Caco-2 (cell line): ENCODE results near the gene CXADR. TPM values are rescaled to one million over a fixed set of nuclear protein-coding genes. Genes with fewer than 3 reads are reported as not detected.

Experiments
- BruUV-seq: library from RNA; stranded (reverse); fragments of 400-500 nt; replicated peaks from 2 replicates; lab custom pipeline; 2021; lab: Mats Ljungman, UMichigan
- CTCF ChIA-PET: fragments of 300-600 bp; sonication (Branson Sonifier 250); formaldehyde crosslinking; loops from one replicate; lab custom pipeline; 2022; ENCODE audit warnings: antibody characterized with exemption; lab: Charles Lee
- POLR2A ChIA-PET: fragments of 300-600 bp; sonication (Branson Sonifier 250); formaldehyde crosslinking; loops from one replicate; lab custom pipeline; 2022; ENCODE audit warnings: antibody characterized with exemption; lab: Charles Lee
- DNase-seq, 2 experiments: peaks; one replicate each; pipeline versions ENCODE4 v3.0.0 to v3.0.0-alpha.2; 2020 to 2022
- H3K27me3 ChIP-seq: replicated peaks from 2 replicates; pipeline ENCODE4 v1.6.0; 2011; ENCODE audit warnings: low read length; ENCODE audit not compliant: control insufficient read depth, insufficient read depth
- H3K36me3 ChIP-seq: 2 replicates; pipeline ENCODE4 v1.5.1; 2011; ENCODE audit warnings: low read length; ENCODE audit not compliant: control insufficient read depth, insufficient read depth
- H3K4me1 ChIP-seq: fragments of 250-450 bp; sonication (Bioruptor Pico); 2 replicates; pipeline ENCODE4 v1.5.1; 2020; ENCODE audit warnings: mild to moderate bottlenecking
- H3K4me3 ChIP-seq: 2 replicates; pipeline ENCODE4 v1.5.1; 2011; ENCODE audit warnings: low read depth, mild to moderate bottlenecking, control low read depth, low read length
- H3K9me3 ChIP-seq: fragments of 250-450 bp; sonication (Bioruptor Pico); 2 replicates; pipeline ENCODE4 v1.5.1; 2020; ENCODE audit warnings: mild to moderate bottlenecking, moderate library complexity
- H3K27ac Mint-ChIP-seq: one replicate; pipeline ENCODE4 v1.8.0; 2022; ENCODE audit warnings: mixed read lengths; ENCODE audit not compliant: unreplicated experiment
- H3K27me3 Mint-ChIP-seq: one replicate; pipeline ENCODE4 v1.8.0; 2022; ENCODE audit warnings: mixed read lengths; ENCODE audit not compliant: insufficient read depth, unreplicated experiment
- H3K36me3 Mint-ChIP-seq: one replicate; pipeline ENCODE4 v1.8.0; 2022; ENCODE audit warnings: mild to moderate bottlenecking, mixed read lengths; ENCODE audit not compliant: insufficient read depth, unreplicated experiment
- H3K4me1 Mint-ChIP-seq: one replicate; pipeline ENCODE4 v1.8.0; 2022; ENCODE audit warnings: low read depth, mixed read lengths; ENCODE audit not compliant: unreplicated experiment
- H3K4me3 Mint-ChIP-seq: one replicate; pipeline ENCODE4 v1.8.0; 2022; ENCODE audit warnings: mild to moderate bottlenecking, moderate library complexity, mixed read lengths; ENCODE audit not compliant: unreplicated experiment
- H3K9me3 Mint-ChIP-seq: one replicate; pipeline ENCODE4 v1.8.0; 2022; ENCODE audit warnings: mixed read lengths; ENCODE audit not compliant: unreplicated experiment
- CTCF ChIP-seq, 2 experiments: fragments of 200-600 bp in 1 of 2; IDR thresholded peaks; 1 replicate in 1 of 2; 2 replicates in 1 of 2; pipeline versions ENCODE4 v1.5.1 to v1.8.0; 2011 to 2022; ENCODE audit warnings: antibody characterized with exemption in 1 of 2, control low read depth in 1 of 2, inconsistent platforms in 1 of 2, low read depth in 1 of 2, low read length in 1 of 2, mild to moderate bottlenecking in 1 of 2, moderate library complexity in 1 of 2; ENCODE audit not compliant: insufficient read depth in 1 of 2, severe bottlenecking in 1 of 2, unreplicated experiment in 1 of 2
- intact Hi-C: fragments of 100-400 bp; cut with micrococcal nuclease; formaldehyde crosslinking; loops from one replicate; pipeline ENCODE4 v1.10.0; 2022; ENCODE audit not compliant: unreplicated experiment
- total RNA-seq: library from RNA; stranded (reverse); gene quantifications from 2 replicates; pipeline ENCODE4 v1.2.3, GENCODE V29; 2022

Gene CXADR
- total RNA-seq, 1 experiment from 2014 or later, result 102 TPM

GRCh38 chr21:17550671-17551308, 37.9 kb downstream of the CXADR start:
- POLR2A ChIA-PET, result no interaction called here
- CTCF ChIA-PET, result no interaction called here
- peaks cover 92% of the 10 kb centered on the region for H3K36me3 Mint-ChIP-seq

DNA sequence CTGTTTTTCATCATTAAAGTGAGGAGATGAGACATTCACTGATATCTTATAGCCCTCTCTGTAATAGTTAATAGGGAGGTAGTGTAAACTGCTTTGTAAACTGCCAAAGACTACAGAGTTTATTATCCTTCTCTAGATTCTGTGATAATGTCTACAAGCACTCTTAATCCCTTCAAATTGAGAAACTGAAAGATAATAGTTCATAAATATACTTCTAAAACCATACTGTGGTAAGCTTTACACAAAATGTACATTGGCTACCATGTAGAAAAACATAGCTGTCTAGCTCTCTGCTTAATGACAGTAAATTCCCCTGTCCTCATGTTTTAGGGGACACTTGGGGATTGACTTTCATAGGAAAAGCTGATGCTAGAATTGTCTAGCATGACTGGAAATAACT, 39.6 kb downstream of the CXADR start:
- no peak overlapping the region for H3K4me3 Mint-ChIP-seq
- H3K36me3 ChIP-seq, result peaks cover 1% of the 10 kb centered on the region
- peaks cover 93% of the 10 kb centered on the region for H3K36me3 Mint-ChIP-seq
- H3K27ac Mint-ChIP-seq, result no peak overlapping the region
- no peaks in the 10 kb centered on the region for H3K27me3 Mint-ChIP-seq
- H3K4me1 ChIP-seq, result peaks cover 21% of the 10 kb centered on the region
- no peak for DNase-seq
- H3K9me3 ChIP-seq, result no peaks in the 10 kb centered on the region
- intact Hi-C loops, result no loop called here
- H3K4me3 ChIP-seq, result no peak overlapping the region
- no peaks in the 10 kb centered on the region for H3K9me3 Mint-ChIP-seq
- peaks cover 57% of the 10 kb centered on the region for H3K4me1 Mint-ChIP-seq
- POLR2A ChIA-PET, result no interaction called here
- no peak for TF ChIP-seq CTCF (IDR thresholded peaks at IDR 0.05; ENCODE audit: insufficient read depth in 1 of 2, low read depth in 1 of 2, low read length in 1 of 2, severe bottlenecking in 1 of 2, unreplicated experiment in 1 of 2)
- H3K27me3 ChIP-seq, result no peaks in the 10 kb centered on the region
- BruUV-seq, result no TSS peak
- CTCF ChIA-PET, result no interaction called here

More at GRCh38 chr21:17550671-17551308, 37.9 kb downstream of the CXADR start:
- Histone ChIP-seq H3K4me1 (peaks cover 21% of the 10 kb centered on the region), H3K4me3 (no peak overlapping the region), H3K27me3 (no peaks in the 10 kb centered on the region), H3K36me3 (peaks cover 1% of the 10 kb centered on the region), H3K9me3 (no peaks in the 10 kb centered on the region)
- no TSS peak for BruUV-seq
- DNase-seq, result peak in 1 of 2 experiments; percentile 22
- intact Hi-C loops, result loop anchor here (1.0 kb wide), 1 partner anchor 8 kb away; no protein-coding TSS in a partner anchor
- H3K4me1 Mint-ChIP-seq, result peaks cover 57% of the 10 kb centered on the region
- peak overlapping the region; percentile 40 for H3K27ac Mint-ChIP-seq
- no peaks in the 10 kb centered on the region for H3K27me3 Mint-ChIP-seq
- H3K4me3 Mint-ChIP-seq, result no peak overlapping the region
- H3K9me3 Mint-ChIP-seq, result no peaks in the 10 kb centered on the region
- no peak for TF ChIP-seq CTCF (IDR thresholded peaks at IDR 0.05; ENCODE audit: insufficient read depth in 1 of 2, low read depth in 1 of 2, low read length in 1 of 2, severe bottlenecking in 1 of 2, unreplicated experiment in 1 of 2)

DNA sequence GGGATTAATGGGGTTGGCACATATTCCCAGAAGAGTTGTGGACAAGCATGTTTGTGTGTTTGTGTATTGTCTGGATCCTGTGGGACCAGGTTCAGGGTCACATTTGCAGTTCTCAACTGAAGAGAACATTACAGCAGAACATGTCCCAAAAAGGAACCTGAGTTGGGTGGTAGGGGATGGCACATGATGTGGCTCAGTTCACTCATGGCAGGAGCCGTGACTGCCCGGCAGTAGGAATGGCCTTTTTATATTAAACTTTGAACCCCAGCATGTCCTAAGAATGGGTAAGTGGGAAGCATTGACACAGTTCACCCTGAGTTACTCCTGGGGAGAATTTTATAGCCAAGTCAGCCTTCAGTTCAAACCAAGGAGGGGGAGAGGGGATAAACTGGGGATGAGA, 41.3 kb downstream of the CXADR start:
- peaks cover 1% of the 10 kb centered on the region for H3K36me3 ChIP-seq
- CTCF ChIA-PET, result interaction anchor here (0.7 to 1.2 kb wide), 14 partner anchors 16 to 167 kb away, joined by 3 to 36 read pairs (median 3); no protein-coding TSS in a partner anchor
- Mint-ChIP-seq H3K36me3 (peaks cover 96% of the 10 kb centered on the region), H3K4me3 (no peak overlapping the region), H3K27ac (peak overlapping the region; percentile 65), H3K4me1 (peaks cover 46% of the 10 kb centered on the region), H3K27me3 (no peaks in the 10 kb centered on the region), H3K9me3 (no peaks in the 10 kb centered on the region)
- no peak for TF ChIP-seq CTCF (IDR thresholded peaks at IDR 0.05; ENCODE audit: insufficient read depth in 1 of 2, low read depth in 1 of 2, low read length in 1 of 2, severe bottlenecking in 1 of 2, unreplicated experiment in 1 of 2)
- H3K9me3 ChIP-seq, result no peaks in the 10 kb centered on the region
- BruUV-seq, result no TSS peak
- POLR2A ChIA-PET, result no interaction called here
- no peak for DNase-seq
- no peaks in the 10 kb centered on the region for H3K27me3 ChIP-seq
- no peak overlapping the region for H3K4me3 ChIP-seq
- H3K4me1 ChIP-seq, result peaks cover 18% of the 10 kb centered on the region
- intact Hi-C loops, result loop anchor here (1.0 kb wide), 2 partner anchors 42 to 167 kb away; no protein-coding TSS in a partner anchor
